ENCODE data around the gene FRMPD2.

Gene FRMPD2, protein sequence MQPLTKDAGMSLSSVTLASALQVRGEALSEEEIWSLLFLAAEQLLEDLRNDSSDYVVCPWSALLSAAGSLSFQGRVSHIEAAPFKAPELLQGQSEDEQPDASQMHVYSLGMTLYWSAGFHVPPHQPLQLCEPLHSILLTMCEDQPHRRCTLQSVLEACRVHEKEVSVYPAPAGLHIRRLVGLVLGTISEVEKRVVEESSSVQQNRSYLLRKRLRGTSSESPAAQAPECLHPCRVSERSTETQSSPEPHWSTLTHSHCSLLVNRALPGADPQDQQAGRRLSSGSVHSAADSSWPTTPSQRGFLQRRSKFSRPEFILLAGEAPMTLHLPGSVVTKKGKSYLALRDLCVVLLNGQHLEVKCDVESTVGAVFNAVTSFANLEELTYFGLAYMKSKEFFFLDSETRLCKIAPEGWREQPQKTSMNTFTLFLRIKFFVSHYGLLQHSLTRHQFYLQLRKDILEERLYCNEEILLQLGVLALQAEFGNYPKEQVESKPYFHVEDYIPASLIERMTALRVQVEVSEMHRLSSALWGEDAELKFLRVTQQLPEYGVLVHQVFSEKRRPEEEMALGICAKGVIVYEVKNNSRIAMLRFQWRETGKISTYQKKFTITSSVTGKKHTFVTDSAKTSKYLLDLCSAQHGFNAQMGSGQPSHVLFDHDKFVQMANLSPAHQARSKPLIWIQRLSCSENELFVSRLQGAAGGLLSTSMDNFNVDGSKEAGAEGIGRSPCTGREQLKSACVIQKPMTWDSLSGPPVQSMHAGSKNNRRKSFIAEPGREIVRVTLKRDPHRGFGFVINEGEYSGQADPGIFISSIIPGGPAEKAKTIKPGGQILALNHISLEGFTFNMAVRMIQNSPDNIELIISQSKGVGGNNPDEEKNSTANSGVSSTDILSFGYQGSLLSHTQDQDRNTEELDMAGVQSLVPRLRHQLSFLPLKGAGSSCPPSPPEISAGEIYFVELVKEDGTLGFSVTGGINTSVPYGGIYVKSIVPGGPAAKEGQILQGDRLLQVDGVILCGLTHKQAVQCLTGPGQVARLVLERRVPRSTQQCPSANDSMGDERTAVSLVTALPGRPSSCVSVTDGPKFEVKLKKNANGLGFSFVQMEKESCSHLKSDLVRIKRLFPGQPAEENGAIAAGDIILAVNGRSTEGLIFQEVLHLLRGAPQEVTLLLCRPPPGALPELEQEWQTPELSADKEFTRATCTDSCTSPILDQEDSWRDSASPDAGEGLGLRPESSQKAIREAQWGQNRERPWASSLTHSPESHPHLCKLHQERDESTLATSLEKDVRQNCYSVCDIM (N-terminal part only)
- total RNA-seq = 0 to 4.5 (median 0.43) reads per million in 17 experiments

GRCh38 chr10:48274636-48275035 lies at the start of gene FRMPD2:
TSS of gene FRMPD2 (minus strand) at chr10:48274696. CDS start at chr10:48274567, 129 bp downstream.
- DNase-seq = no peak

- DNase-seq = no peak
Observed at GRCh38 chr10:48322017-48322416, 47.5 kb upstream of the FRMPD2 start.

GRCh38 chr10:48317321-48317990 lies 43.0 kb upstream of the FRMPD2 start:
- no peak for DNase-seq

GRCh38 chr10:48316236-48316635 lies 41.7 kb upstream of the FRMPD2 start:
- no peak for DNase-seq

GRCh38 chr10:48314107-48314506 lies 39.6 kb upstream of the FRMPD2 start:
- peak in 1 of 4 experiments; percentile 21 for DNase-seq

DNA sequence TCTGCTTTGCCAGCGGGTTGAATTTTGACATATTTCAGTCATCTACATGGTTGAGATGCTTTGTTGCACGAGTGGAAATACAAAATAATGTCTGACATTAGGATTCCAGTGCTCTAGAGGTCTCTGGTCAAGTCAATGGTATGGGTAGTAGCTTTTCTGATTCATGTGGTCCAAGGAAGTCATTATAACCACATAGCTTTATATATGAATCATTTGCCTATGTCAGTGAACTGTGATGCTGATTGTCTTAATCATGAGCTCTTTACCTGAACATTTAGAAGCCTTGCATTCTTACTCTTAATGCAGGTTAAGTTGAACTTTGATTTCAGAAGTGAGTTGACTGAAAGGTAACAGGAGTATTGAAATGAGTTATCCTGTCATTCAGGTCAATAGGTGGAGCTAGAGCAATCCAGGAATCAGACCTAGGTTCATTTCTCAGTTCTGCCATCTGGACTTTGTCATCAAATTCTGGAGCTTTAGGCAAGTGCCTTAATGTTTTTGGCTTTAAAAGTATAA lies 35.3 kb upstream of the FRMPD2 start:
- no peak for DNase-seq

DNA sequence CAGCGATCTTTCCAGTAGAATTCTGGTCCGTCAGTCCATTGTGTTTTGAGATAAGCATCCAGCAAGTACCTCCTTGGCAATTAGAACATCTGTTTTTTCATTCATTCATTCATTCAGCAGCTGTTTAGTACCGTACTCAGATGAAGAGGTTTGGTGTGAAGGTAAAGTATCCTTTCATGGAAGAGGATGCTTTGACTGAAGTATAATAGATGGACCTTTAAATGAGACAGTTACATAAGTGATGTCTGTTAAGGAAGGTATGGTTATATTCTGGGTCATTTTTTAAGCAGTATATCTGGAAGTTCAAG lies 33.2 kb upstream of the FRMPD2 start:
- no peak for DNase-seq

- DNase-seq = peak; percentile 51 to 81 (median 62)
Observed at GRCh38 chr10:48306870-48307710, 32.6 kb upstream of the FRMPD2 start.

- peak; percentile 96 to 98 (median 97) for DNase-seq
Observed at GRCh38 chr10:48306265-48306869, 31.9 kb upstream of the FRMPD2 start, which contains the start of gene MAPK8. TSS of gene MAPK8 (plus strand) at chr10:48306677. CDS start at chr10:48401661, 94,984 bp downstream.

DNA sequence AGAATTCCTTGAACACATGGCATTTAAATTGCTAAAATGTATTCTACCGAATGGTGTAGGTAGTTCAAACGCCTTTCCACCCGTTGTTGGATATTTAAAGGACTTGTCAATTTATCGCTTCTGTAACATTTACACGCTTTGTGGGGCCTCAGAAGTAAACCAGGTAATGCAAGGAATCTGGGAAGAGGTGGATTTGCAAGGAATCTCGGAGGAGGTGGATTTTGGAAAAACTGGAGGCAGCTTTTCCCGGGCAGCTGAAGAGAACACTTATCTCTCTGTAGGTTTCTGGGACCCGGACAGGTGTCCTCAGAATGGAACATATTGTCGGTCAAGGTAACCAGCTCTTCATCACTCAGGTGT lies 31.4 kb upstream of the FRMPD2 start:
- DNase-seq = no peak

DNA sequence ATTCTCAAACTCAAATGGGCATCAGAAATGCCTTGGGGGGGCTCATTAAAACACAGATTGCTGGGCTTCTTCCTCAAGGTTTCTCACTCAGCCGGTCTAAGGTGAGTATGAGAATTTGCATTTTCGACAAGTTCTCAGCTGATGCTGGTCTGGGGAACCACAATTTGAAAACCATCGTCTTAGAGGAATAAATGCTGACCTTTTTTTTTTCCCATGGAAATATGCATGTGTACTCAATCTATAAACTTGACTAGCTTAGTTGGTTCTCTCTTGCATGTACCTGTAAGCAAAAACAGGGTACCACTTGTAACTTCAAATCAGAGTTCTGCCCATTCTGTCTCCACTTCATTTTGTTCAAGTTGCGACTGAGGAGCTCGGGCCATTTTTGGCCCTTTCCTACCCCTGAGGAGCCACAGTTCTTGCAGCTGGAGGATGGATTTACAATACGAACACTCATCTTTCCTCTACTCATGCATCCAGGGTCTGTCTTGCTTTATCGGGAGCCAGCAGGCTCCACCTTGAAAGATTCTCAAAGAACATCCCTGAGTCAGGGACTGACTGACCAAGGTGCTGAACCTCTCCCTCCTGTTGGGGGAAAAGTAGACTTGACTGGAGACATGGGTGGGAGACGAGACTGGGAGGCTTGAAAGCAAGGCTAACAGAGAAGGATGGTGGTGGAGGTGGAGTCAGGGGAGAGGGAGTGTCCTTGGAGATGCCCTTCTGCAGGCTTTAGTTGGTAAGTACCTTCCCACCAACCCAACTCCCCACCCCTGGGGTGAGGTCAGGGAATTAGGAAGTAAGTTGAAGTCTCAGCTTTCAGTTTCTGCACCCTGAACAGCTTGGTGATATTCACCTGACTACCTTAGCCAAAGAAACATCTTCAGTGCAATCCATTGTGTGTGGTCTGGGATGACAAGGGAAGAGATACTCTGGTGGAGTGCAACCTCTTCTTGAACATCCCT lies 28.3 kb upstream of the FRMPD2 start:
- DNase-seq = no peak

GRCh38 chr10:48300556-48300955 lies 26.1 kb upstream of the FRMPD2 start:
- no peak for DNase-seq

- DNase-seq = no peak
Observed at GRCh38 chr10:48299692-48300091, 25.2 kb upstream of the FRMPD2 start.

- no peak for DNase-seq
Observed at GRCh38 chr10:48299066-48299465, 24.6 kb upstream of the FRMPD2 start.

DNA sequence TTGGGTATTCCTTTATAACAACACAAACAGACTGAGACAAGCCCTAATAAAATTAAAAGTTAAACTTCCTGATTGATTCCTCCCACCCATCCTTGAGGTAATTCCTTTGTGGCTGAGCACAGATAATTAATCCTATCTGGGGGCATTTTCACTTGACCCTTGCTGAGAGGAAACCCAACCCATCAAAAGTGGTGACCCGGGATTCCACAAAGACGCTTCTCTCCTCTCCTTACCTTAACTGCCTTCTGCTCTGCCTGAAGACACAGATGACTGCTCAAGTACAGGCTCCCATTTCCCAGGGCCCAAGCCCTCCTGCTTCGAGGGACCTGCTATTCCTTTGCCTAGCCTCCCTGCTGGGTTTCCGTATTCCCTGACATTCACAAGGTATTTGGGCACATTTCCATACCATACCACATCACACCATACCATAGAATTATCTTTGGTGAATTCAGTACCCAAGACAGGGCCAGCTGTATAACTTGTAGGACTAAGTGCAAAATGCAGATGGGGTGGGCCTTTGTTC lies 22.1 kb upstream of the FRMPD2 start:
- DNase-seq = no peak

GRCh38 chr10:48294431-48294830 lies 19.9 kb upstream of the FRMPD2 start:
- no peak for DNase-seq

DNA sequence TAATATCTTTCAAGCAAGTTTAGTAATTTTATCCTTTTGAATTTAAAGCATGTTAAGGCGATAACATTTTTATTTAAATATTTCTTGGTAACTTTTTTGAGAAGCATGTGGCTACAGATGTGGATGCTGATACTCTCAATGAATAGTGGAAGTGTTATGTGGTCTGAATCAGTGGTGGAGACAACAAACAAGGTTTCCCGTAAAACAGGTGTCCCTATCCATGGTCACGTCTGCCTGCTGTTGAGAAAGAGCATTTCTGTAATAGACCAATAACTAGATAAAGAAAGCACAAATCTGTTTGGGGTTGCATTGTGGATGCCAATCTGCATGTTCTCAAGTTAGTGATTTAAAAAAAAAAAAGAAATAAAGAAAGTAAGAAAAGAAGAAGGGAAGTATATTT lies 18.1 kb upstream of the FRMPD2 start:
- no peak for DNase-seq

GRCh38 chr10:48291190-48291589 lies 16.7 kb upstream of the FRMPD2 start:
- DNase-seq = no peak

DNA sequence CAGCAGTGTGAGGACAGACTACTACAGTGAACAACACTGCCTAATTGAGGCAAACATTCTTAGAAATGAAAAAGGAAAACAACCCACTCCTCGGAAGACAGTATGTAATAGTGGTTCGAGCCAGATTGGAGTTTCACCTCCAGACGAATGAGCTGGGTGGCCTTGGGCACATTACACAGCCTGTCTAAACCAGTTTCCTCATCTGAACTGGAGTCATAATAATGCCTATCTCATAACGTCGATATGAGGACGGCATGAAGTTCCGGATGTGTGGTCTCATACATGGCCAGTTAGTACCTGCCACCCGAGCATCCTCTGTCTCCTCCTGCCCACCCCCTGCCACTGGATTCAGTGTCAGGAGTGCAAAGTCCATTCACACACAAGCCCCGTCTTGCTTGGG lies 15.8 kb upstream of the FRMPD2 start:
- DNase-seq = no peak
